GM19023 (cell line): ENCODE results near the gene ZDHHC7.

Experiments
- ATAC-seq: cut with Tn5 transposase; IDR thresholded peaks from one replicate; pipeline ENCODE4 v1.9.1; 2021; ENCODE audit warnings: mild to moderate bottlenecking, moderate library complexity; ENCODE audit not compliant: unreplicated experiment

ZDHHC7 gene

GRCh38 chr16:85025781-85026653, 14.7 kb upstream of the ZDHHC7 start:
- no peak for ATAC-seq

GRCh38 chr16:85019659-85020245, 8.4 kb upstream of the ZDHHC7 start:
- ATAC-seq: no peak

- no peak for ATAC-seq
Measured at GRCh38 chr16:85018529-85019236, 7.3 kb upstream of the ZDHHC7 start.

- ATAC-seq: no peak
Measured at GRCh38 chr16:85017633-85018032, 6.3 kb upstream of the ZDHHC7 start.

- ATAC-seq: no peak
Measured at GRCh38 chr16:85017151-85017550, 5.8 kb upstream of the ZDHHC7 start.

GRCh38 chr16:85015481-85016187, 4.3 kb upstream of the ZDHHC7 start:
- ATAC-seq: no peak

GRCh38 chr16:85014311-85014710, 3.0 kb upstream of the ZDHHC7 start:
- no peak for ATAC-seq

- peak; percentile 15 for ATAC-seq
Measured at GRCh38 chr16:85011846-85012284, 530 bp upstream of the ZDHHC7 start.

- no peak for ATAC-seq
Measured at GRCh38 chr16:85010446-85010930, 847 bp downstream of the ZDHHC7 start.

GRCh38 chr16:85008271-85008670, 3.1 kb downstream of the ZDHHC7 start:
- ATAC-seq: no peak

- no peak for ATAC-seq
Measured at GRCh38 chr16:85007496-85008214, 3.7 kb downstream of the ZDHHC7 start.

GRCh38 chr16:85006639-85007038, 4.7 kb downstream of the ZDHHC7 start:
- ATAC-seq: no peak

- ATAC-seq: no peak
Measured at GRCh38 chr16:85005285-85006069, 5.9 kb downstream of the ZDHHC7 start.

GRCh38 chr16:85004587-85005205, 6.6 kb downstream of the ZDHHC7 start:
- no peak for ATAC-seq

GRCh38 chr16:85003725-85004586, 7.4 kb downstream of the ZDHHC7 start:
- ATAC-seq: no peak

GRCh38 chr16:85003076-85003475, 8.3 kb downstream of the ZDHHC7 start:
- no peak for ATAC-seq

GRCh38 chr16:85002608-85003007, 8.7 kb downstream of the ZDHHC7 start:
- ATAC-seq: no peak

GRCh38 chr16:85002099-85002541, 9.2 kb downstream of the ZDHHC7 start:
- no peak for ATAC-seq
